Neutrophil (primary cell): ENCODE data around the gene SUSD3.
"Not testable (repeated sequence)": the region's sequence is repeated elsewhere in the genome, so short reads cannot be mapped to it uniquely, and the experiment has no call there.

Source experiments
- H3K27ac ChIP-seq: fragments of 200-600 bp; sonication (generic); 2 replicates; pipeline ENCODE4 v1.5.1; 2016; ENCODE audit warnings: mild to moderate bottlenecking, moderate library complexity
- H3K27me3 ChIP-seq: fragments of 200-600 bp; sonication (generic); 2 replicates; pipeline ENCODE4 v1.6.0; 2016; ENCODE audit warnings: mild to moderate bottlenecking
- H3K36me3 ChIP-seq: fragments of 200-600 bp; sonication (generic); 2 replicates; pipeline ENCODE4 v1.5.1; 2017
- H3K4me1 ChIP-seq, 2 experiments: fragments of 200-600 bp in 1 of 2; sonication (generic) in 1 of 2; 1 replicate in 1 of 2; 2 replicates in 1 of 2; pipeline versions ENCODE4 v1.5.1 to v1.6.1; 2013 to 2016; ENCODE audit warnings: low read depth in 1 of 2, low read length in 1 of 2, mild to moderate bottlenecking in 1 of 2, moderate library complexity in 1 of 2; ENCODE audit not compliant: control insufficient read depth in 1 of 2, insufficient read depth in 1 of 2
- H3K4me3 ChIP-seq, 2 experiments: fragments of 200-600 bp in 1 of 2; sonication (generic) in 1 of 2; 1 replicate in 1 of 2; 2 replicates in 1 of 2; pipeline ENCODE4 v1.5.1; 2013 to 2016; ENCODE audit warnings: low read depth in 1 of 2, low read length in 1 of 2, mild to moderate bottlenecking in 1 of 2, moderate library complexity in 1 of 2
- H3K9me3 ChIP-seq: fragments of 200-600 bp; sonication (generic); 2 replicates; pipeline ENCODE4 v1.5.1; 2016
- TF ChIP-seq, protein P1 (sequence below): fragments of 200-600 bp; sonication (generic); IDR thresholded peaks from 2 replicates; pipeline ENCODE4 v1.5.1; 2016; ENCODE audit warnings: antibody characterized with exemption

Gene SUSD3

DNA sequence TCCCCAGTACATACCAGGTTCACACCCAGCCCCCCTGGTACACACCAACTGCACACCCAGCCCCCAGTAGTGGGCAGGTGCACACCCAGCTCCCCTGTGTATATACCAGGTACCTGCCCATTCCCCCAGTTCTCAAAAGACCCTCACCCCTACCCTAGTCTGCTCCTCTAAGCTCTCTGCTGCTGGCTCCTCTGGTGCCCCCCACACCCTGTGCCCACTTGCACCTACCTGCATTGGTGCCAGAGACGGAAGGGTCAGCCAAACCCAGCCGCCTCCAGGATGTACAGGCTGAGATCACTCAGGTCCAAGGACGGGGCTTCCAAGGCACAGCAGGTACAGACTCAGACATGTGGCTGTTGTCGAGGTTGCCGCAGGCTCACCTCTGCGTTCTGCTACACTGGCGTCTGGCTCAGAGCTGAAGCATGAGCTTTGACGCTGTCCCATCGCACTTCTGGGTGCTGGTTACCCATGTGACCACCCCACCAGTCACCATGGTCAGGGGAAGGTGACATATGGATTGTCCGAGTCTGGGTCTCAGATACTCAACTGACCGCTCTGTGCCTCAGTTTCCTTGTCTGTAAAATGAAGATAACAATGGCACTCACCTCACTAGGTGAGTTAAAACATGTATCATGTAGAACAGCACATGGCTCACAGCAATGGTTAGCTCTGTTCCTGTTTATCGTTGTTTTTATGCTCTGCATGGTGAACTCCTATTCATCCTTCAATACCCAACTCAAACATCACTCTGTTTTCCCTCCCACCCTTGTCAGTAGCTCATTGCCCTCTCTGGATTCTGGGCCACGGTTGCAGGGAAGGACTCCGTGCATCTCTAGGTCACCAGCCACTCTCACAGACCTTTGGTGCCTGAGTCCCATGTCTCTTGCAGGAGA lies 45.3 kb upstream of the SUSD3 start:
- Histone ChIP-seq H3K27me3 (no peaks in the 10 kb centered on the region), H3K27ac (peak overlapping the region; percentile 18), H3K9me3 (peaks cover 1% of the 10 kb centered on the region), H3K4me1 (no peaks in the 10 kb centered on the region), H3K36me3 (peaks cover 99% of the 10 kb centered on the region), H3K4me3 (no peak overlapping the region)
- TF ChIP-seq, protein P1, sequence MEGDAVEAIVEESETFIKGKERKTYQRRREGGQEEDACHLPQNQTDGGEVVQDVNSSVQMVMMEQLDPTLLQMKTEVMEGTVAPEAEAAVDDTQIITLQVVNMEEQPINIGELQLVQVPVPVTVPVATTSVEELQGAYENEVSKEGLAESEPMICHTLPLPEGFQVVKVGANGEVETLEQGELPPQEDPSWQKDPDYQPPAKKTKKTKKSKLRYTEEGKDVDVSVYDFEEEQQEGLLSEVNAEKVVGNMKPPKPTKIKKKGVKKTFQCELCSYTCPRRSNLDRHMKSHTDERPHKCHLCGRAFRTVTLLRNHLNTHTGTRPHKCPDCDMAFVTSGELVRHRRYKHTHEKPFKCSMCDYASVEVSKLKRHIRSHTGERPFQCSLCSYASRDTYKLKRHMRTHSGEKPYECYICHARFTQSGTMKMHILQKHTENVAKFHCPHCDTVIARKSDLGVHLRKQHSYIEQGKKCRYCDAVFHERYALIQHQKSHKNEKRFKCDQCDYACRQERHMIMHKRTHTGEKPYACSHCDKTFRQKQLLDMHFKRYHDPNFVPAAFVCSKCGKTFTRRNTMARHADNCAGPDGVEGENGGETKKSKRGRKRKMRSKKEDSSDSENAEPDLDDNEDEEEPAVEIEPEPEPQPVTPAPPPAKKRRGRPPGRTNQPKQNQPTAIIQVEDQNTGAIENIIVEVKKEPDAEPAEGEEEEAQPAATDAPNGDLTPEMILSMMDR, result no peak

DNA sequence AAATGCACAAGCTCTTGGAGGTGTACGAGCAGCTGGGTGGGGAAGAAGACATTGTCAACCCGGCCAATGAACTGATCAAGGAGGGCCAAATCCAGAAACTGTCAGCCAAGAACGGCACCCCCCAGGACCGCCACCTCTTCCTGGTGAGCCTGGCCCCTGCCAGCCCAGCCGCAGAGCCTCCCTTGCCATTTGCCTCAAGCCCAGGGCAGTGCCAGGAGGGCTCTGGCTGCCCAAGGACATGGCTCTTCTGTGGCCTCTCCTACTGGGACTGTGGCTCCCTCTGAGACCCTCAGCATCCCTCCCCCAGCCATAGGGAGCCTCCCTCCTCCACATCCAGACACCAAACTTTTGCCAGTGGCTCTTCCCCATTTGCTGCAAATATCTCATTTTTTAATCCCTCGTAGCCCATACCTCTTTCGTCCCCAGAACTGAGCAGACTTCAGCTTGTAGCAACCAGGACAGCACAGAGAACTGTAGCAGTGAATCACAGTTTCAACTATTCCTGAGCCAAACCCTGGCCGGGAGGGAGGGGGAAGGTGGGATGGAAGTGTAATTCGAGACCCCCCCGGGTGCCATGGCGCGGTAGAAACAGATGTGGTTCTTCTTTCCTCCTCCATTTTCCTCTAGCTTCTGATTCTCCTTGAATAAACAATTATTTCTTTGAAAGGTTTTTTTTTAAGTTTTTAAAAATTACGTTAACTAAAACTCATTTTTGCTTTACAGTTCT lies 44.5 kb upstream of the SUSD3 start:
- peak overlapping the region; percentile 18 for H3K27ac ChIP-seq
- no peak overlapping the region for H3K4me3 ChIP-seq
- H3K36me3 ChIP-seq, result peaks cover 99% of the 10 kb centered on the region

DNA sequence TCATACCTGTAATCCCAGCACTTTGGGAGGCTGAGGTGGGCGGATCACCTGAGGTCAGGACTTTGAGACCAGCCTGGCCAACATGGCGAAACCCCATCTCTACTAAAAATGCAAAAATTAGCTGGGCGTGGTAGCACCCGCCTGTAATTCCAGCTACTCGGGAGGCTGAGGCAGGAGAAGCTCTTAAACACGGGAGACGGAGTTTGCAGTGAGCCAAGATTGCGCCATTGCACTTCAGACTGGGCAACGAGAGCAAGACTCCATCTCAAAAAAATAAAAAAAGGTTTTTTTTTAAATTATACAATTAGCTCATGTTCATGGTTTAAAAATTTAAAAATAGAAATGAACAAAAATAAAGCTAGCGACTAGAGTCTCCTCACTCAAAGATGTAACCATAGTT lies 43.3 kb upstream of the SUSD3 start:
- H3K9me3 ChIP-seq, H3K4me1 ChIP-seq, H3K4me3 ChIP-seq, H3K27me3 ChIP-seq, H3K27ac ChIP-seq: not testable (repeated sequence)
- peaks cover 99% of the 10 kb centered on the region for H3K36me3 ChIP-seq

More for the DNA sequence above, 44.5 kb upstream of the SUSD3 start:
- H3K27me3 ChIP-seq, result no peaks in the 10 kb centered on the region
- H3K9me3 ChIP-seq, result no peaks in the 10 kb centered on the region
- H3K4me1 ChIP-seq, result no peaks in the 10 kb centered on the region
- TF ChIP-seq, protein P1, result no peak

DNA sequence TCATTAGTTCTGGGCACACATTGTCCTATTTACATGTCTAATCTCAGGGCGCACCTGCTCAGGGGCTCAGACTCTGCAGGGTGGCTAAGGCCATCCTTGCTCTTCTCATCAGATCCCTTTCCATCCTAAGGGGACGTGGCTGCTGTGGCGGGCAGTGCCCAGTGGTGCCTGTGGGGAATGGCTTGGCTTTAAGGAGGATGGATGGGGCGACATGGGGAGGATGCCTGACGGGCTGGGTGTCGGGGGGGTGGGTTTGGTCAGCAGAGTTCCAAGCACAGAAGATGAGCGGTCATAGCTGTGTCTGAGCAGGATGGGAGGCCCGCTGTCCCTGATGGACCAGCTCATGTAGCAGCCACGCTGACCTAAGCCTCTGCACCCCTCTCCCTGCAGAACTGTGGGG lies 40.9 kb upstream of the SUSD3 start:
- H3K27me3 ChIP-seq, result no peaks in the 10 kb centered on the region
- H3K4me1 ChIP-seq, result no peaks in the 10 kb centered on the region
- H3K4me3 ChIP-seq, result no peak overlapping the region
- H3K36me3 ChIP-seq, result peaks cover 100% of the 10 kb centered on the region
- TF ChIP-seq, protein P1, result no peak
- no peak overlapping the region for H3K27ac ChIP-seq
- H3K9me3 ChIP-seq, result peaks cover 12% of the 10 kb centered on the region

DNA sequence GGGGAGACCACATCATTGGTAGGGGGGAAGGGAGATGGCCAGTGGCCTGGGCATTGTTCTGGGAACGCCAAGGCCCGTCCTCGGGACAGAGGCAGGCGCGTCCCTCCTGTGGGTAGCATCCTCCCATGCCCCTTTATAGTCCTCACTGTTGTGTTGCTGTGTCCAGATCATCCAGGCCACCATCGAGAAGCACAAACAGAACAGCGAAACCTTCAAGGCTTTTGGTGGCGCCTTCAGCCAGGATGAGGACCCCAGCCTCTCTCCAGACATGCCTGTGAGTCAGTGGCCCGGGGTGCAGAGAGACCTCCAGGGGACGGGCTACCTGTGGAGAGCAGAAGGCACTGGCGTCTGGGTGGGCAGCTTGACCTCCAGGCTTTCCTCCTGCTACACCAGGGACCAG lies 38.4 kb upstream of the SUSD3 start:
- Histone ChIP-seq H3K27me3 (no peaks in the 10 kb centered on the region), H3K4me3 (no peak overlapping the region), H3K27ac (no peak overlapping the region), H3K4me1 (peaks cover 14 to 16% of the 10 kb centered on the region in 2 experiments), H3K9me3 (peaks cover 12% of the 10 kb centered on the region), H3K36me3 (peaks cover 100% of the 10 kb centered on the region)
- TF ChIP-seq, protein P1, result no peak
